EL (cell line): Measurements from ENCODE around the gene BANF2.

Experiments
- DNase-seq: peaks from one replicate; pipeline ENCODE4 v3.0.0-alpha.2; 2016

BANF2 gene

DNA sequence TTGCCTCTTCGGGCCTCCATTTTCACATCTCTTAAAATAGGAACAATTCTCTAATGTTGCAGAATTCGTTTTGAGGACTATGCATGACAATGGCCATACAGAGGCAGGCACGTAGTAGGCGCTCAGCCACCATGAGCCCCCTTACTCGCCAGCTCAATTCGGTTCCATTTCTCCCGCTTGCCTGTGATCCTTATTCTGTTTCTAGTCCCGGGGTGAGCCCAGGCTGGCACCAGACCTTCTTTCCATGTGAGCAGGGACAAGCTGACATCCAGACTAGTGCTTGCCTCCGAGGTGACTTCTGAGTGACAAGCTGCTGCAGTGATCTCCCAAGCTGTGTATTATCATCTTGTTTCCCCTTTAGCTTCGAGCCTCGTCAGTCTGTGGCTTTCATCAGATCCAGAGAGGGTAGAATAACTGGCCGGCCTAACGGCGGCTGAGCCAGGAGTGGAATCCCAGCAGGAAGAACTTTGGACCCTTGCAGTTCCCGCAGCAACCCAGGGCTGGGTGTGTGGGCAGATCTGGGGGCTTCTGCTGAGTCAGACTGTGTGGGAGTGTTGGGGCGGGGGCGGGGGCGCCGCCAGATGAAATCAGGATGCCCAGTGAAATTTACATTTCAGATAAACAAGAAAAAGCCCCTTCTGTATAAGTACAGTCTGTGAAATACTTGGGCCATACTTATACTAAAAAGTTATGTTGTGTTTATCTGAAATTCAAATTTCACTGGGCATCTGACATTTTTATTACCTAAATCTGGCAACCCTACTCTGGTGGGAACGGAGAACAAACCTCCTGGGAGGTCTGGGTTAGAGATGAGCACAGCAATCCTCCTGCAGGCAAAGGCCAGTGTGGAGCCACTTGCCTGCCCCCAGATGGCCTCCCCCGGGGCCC is 10.9 kb downstream of the BANF2 start:
- no peak for DNase-seq

DNA sequence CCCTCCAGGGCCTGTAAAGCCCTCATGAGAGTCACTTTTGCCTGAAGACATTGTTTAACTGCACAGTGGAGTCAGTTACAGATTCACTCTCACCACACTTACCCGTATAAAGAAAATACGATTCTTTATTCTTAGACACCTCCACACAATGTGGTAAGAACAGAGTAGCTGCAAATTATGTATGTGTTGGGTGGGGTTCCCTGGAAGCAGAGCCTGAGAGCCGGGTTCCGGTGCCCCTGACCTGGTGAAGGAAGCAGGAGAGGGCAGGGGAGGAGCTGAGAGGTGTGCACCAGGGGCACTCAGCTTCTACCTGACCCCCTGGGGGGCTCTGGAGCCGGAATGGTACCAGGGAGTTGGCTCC is 11.5 kb downstream of the BANF2 start:
- DNase-seq: no peak

DNA sequence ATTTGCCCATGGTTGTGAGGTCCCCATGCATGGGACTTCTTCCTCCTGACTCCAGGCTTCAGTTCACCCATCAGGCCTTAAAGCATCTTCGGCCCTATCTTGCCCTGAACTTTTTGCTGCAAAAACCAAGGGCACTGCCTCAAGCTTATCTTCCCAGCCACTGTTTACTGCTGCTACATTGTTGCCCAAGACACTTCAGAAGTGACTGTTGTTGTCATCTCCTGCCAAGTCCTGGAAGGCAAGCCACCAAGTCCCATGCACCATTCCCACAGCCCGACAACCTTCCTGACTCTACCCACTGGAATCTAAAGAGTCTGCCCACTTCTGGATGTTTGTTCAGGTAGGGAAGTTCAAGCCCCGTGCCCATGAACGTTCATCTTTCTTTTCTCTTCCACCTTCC is 12.4 kb downstream of the BANF2 start:
- no peak for DNase-seq

DNA sequence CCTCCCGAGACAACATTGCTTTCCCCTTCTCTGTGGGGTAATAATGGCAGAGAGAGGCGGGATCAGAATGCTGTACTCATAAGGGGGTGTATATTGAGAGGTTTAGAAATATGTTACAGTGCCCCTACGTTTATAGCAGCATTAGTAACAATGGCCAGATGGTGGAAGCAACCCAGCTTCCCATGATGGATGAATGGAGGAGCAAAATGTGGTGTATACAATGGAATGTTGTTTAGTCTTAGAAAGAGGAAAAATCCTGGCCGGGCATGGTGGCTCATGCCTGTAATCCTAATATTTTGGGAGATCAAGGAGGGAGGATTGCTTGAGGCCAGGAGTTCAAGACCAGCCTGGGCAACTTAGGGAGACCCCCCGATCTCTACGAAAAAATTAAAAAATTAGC is 12.9 kb downstream of the BANF2 start:
- DNase-seq: no peak

DNA sequence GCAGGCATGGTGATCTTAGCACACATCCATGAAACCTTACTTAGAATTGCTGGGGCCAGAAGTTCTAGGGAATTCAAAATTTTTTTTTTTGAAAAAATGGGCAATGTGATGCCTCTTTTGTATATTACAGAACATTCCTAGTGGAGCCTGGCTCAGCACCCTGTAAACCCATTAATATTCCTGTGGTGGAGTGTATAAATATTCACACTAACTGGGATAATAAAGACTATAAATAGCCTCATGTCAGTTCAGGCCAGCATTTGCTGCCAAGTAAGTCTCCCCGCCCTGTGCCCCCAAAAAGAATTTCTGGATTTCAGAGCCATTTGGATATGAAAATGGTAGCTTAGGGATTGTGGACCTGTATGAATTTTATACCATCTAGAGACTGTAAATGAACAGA is 14.8 kb downstream of the BANF2 start:
- no peak for DNase-seq

DNA sequence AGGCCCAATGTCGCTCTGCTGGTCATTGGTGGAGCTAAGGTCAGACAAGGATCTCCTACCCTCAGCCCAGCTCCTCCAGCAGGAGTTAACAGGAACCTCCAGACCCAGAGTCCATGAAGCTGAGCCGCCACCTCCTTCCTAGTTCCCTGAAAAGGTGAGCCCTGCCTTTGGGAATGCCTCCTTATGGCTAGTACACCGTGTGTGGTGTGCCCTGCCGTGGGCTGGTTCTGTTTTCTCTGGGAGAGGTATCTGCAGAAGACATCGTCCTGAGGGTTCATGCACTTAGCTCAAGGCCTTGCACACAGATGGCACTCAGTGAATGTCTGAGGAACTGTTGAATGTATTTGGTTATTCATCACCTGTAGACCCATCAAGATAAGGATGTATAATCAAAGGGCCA is 15.3 kb downstream of the BANF2 start:
- DNase-seq: no peak

DNA sequence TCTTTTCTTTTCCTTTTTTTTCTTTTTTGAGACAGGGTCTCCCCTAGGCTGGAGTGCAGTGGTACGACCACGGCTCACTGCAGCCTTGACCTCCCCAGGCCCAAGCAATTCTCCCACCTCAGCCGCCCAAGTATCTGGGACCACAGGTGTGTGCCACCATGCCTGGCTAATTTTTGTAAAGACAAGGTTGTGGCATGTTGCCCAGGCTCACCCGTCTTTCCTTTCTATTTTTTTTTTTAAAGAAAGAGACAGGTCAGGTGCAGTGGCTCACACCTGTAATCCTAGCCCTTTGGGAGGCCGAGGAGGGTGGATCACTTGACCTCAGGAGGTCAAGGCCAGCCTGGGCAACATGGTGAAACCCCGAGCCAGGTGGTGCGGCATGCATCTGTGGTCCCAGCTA is 16.6 kb downstream of the BANF2 start:
- DNase-seq: no peak

DNA sequence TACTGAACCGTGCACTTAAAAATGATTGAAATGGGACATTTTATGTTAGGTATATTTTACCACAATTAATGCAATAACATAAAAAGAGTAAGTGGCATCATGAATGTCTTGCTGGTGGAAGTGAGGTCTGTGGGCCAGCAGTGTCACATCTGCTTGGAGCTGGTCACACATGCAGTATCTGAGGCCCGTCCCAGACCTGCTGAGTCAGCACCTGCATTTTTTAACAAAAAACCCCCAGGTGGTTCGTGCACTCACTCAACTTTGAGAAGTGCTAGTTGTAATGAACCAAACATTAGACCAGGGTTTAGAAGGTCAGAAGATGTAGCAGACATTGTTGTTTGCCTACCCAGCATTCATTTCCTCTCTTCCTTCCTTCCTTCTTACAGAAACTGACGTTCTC is 21.0 kb downstream of the BANF2 start:
- no peak for DNase-seq

DNA sequence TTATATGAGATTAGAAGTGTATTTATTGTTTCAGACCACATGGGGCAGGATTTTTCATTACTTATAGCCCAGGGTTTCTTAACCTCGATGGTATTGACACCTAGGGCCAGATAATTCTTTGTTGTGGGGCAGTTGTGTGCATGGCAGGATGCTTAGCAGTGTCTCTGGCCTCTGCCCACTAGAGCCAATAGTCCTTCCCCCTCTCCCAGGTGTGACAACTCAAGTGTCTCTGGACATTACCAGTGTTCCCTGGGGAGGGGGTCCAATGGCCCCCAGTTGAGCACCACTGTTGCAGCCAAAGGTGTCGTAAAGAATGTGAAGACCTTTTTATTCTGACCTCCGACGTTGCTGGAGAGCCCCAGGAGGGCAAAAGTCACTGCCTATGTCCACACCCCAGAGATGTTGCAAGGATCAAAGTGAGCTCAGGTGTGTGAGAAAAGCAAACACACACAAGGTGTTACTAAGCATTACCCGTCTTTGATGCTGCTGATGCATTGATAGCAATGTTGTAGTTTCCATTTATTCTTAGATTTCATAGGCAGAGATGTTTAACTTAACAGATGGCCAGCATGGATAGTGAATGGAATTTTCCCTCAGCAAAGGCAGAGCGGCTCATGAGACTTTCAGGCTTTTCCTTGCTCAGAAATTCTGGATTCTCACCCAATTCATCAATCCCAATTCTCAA is 22.2 kb downstream of the BANF2 start:
- DNase-seq: no peak

DNA sequence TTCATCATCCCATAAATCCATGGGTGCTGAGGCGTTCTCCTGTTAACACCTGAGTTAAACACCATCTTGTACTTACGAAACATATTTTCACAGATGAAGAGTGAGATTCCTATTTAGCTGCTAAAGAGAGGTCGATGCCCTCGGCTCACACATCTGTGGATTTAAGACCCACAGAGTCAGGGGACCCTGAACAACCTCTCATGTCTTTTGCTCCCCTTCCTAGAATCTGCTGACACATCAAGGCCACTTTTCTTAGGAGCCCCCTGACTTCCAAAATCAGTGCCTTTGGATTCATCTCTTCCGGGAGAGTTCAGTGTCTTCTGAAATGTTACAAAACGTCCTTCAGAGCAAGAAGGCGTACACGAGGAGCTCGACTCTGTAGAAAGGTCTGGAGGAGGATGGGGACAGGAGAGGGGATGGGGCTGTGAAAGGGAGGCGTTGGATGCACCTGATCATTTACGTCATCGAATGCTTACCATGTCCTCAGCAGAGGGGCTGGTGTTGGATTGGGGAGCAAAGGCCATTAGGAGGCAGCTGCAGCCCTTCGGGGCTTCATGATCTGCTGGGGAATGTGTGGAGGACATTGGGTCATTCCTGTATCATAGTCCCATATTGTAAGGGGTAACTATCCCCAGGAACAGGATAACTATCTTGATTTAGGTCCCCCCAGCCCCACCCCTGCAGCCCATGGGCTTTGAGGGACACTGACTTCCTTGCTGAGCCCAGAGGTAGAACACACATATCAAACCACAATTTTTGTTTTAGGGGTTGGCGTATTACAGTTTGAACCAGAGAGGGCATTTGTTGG is 22.9 kb downstream of the BANF2 start:
- no peak for DNase-seq

DNA sequence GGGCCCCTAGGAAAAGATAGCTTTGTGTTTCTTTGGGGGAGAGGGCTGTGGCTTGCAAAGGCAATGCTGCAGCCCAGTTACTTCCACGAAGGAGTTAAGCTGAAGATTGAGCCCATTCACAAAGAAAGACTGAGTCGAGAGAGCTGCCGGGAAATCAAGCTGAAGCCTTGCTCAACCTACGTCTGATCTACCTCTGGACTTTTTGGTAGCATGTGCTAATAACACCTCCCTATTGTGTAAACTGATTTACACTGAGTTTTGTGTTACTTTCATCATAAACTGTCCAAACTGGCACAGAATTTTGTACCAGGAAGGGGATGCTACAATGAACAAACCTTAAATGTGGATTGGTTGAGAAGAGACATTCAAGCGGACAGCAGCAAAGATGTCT is 23.5 kb downstream of the BANF2 start:
- no peak for DNase-seq

DNA sequence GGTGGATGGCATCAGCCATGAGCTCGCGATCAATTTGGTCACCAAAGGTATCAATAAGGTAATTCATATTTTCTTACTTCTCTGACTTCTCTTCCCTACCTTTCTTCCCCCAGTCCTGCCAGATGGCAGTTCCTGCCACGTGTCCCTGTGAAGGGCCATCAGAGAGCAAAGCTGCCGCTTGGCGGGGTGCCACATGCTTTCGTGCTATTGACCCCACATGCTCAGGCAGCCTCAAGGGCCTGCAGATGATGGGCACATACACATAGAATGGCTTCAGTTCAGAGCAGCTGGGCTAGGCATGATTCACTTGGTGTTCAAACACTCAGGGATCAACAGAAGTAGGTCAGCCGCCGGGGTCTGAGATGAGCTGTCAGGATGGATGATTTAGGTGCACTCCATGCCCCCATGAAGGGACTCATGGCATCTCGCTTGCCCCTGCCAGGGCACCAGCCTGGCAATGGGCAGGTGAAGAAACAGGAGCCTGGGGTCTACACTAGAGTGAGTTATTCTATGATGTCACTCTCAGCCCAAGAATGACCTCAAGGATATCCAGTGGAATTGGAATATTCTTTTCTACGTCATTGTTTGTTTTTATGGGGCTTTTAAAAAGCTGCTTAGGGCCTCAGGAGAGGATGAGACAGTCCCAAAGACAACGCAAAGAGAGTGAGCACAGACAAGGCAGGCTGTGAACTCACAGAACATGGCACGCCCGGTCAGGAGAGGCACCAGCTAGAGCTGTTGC is 25.5 kb downstream of the BANF2 start:
- DNase-seq: no peak

DNA sequence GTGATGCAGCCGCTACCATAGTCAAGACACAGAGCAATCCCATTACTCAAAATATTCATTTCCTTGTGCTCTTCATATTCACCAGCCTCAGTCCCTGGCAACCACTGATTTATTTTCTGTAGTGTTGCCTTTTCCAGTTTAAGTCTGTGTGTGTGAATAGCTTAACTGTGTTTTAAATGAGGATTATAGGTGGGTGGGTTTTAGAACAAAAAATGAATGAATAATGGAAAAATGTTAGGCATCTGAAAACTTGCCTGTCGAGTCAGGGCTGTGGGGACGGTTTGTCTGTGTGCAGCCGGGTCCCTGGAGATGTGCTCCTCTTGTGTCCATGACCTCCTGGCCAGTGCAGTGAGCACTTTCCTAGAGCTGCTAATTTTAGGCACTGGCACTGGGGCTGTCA is 27.1 kb downstream of the BANF2 start:
- no peak for DNase-seq

DNA sequence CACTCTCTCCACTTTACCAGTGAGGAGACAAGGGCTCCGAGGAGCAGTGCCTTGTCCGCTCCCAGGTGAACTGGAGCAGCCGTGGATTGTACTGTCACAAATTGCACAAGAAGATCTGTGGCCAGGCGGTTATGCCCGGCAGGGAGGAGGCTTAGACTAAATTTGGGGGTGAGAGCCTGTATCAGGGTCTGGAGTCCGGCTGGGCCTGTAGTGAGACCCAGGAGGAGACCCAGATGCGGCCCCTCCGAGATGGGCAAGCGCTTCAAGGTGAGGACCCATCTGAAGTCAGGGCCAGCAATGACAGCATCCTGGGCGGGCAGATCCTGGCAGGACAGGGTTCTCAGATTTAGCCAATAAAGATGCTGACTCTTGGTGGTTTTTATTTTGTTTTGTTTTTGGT is 27.6 kb downstream of the BANF2 start:
- no peak for DNase-seq

DNA sequence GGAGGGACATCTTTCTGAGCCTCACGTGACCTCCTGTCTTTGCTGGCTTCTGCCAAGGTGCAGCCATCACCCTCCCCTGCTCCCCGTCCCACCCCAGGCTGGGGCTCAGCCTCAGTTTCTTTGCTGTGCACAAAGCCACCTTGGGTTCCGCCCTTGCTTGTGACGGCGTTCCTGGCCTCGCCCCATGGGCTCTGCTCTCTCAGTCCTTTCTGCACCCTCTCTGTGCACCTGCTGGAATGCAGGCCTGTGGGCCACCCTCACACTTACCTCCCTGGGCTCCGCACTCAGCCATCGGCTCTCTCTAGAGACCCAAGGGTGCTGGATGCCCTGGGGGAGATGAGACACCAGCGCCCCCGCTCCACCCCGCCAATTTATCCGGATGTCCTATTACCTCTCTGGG is 28.3 kb downstream of the BANF2 start:
- no peak for DNase-seq

DNA sequence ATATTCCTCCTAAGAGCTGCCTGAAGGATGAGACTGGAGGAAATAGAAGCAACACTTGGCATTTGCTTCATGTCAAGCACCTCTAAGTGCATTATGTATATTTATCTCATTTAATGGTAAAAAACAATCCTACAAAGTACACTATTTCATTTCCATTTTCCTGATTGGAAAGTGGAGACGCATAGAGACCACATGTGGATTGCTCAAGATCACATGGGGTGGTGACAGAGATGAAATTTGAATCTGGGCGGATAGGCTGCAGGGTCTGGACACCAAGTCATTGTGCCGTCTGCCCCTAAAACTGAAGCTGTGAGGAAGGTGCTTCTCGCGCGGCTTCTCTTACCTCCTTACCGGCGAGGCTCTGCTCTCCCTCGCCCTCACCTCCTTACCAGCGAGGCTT is 30.3 kb downstream of the BANF2 start:
- DNase-seq: no peak

DNA sequence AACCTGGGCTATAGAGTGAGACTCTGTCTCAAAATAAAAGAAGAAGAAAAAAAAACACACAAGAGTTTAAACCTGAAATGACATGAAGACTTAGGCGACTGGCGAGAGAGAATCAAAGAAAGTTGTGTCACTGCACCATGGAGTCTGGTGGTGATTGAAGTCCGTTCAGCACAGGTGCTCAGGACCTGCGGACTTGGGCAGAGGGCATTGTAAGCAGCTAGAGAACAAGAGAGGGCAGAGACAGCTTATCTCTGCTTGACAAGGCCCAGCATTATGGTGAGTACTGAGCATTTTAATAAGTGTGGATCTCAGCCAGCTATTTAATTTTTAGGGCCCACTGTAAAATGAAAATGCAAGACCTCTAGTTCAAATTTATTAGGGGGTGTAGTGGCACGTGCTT is 31.5 kb downstream of the BANF2 start:
- no peak for DNase-seq

DNA sequence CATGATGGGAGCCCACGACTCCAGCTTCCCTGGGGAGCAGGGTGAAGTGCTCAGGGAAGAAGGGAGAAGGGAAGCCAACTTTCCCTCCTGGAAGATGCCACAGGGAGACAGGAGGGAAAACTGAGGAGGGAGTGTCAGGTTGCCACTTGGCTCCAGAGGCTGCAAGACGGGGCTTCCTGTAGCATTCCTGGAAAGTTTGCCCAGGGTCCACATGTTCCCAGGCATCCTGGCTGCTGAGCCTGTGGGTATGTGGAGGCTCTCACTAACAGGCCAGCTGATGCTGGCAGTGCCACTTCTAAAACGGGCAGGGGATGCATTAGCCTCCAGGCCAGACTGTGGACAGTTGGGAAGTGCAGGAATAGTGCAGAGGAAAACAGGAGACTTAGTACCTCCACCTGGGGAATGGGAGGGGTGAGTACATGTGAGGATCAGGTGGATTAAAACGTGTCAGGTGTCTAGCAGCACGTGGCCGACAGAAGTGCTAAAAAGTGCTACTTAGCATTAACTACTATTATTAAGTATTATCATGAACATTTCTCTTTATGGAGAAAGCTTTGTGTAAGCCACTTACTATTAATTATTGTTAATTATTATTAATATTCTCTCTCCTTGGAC is 33.2 kb downstream of the BANF2 start:
- no peak for DNase-seq

DNA sequence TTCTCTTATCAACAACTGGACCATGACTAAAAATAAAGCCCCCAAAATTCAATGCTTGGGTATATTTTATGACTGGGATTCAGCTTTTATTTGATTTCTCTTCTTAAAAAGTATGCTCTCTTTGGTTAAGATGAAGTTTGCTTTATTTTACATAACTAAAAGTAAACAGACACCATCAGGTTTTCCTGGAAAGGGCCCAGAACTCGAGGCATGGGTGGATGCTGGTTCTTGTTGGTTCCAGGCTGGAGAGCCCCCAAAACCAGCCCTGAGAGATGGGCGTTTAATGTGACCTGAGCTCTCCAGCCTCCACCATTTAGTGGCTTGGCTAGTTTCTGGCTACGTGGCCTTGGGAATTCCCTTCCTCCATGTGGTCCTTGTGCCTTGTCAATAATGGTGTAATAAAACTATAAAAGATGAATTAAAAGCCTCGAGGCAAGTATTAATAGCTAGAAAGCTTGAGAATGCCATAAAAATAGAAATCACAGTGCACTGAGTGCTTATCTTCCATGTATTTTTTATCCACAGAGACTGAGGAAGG is 34.1 kb downstream of the BANF2 start:
- DNase-seq: no peak

DNA sequence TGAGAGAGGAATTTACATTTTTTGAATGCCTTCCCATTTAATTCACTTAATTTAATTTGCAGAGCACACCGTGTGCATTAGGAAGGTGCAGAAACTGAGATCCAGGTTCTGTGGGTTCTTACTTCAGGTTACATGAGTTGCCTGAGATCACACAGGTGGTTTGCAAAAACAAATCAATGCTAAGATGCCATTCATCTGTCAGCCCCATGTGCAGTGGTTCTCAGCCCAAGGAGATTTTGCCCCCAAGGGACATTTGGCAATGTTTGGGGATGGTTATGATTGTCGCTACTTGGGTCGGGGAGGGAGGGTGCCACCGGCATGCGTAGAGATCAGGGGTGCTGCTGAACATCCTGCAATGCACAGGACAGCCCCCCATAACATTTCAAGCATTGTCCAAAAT is 34.6 kb downstream of the BANF2 start:
- no peak for DNase-seq

DNA sequence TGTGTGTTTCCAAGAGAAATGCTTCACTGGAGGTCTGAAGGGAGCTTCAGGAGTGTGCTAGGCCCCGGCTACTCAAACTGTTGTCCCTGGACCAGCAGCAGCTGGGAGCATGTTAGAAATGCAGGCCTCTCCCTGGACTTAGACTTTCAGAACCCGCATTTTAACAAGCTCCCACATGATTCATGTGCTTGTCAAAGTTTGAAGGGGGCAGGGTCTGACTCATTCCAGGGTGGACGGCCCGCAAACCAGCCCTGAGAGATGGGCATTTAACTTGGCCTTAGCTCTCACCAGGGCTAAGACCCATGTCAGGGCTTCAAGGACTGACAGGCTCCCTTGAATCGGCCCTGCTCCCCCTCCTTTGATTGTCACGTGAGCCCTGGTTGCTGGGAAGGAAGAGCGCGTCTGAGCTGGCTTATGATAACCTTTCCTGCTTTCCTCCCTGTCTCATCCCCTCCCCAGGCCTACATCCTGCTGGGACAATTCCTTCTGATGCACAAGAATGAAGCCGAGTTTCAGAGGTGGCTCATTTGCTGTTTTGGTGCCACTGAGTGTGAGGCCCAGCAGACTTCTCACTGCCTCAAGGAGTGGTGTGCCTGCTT is 35.5 kb downstream of the BANF2 start:
- DNase-seq: peak; percentile 70
